CD4-positive, alpha-beta T cell treated with Interleukin-6 at 100 ng/mL for 8 hours (primary cell): ENCODE data around the gene F2RL3.

Source experiments
- DNase-seq: peaks from one replicate; pipeline ENCODE4 v3.0.0-alpha.2; 2020; ENCODE audit warnings: mixed read lengths, low spot score

F2RL3 gene

GRCh38 chr19:16888629-16889365 is at the start of gene F2RL3:
Gene F2RL3 (plus strand): TSS chr19:16888999. CDS start chr19:16889190, 191 bp downstream.
- DNase-seq: no peak

GRCh38 chr19:16841391-16841926 is 47.3 kb upstream of the F2RL3 start:
- DNase-seq: no peak

GRCh38 chr19:16846901-16847300 is 41.9 kb upstream of the F2RL3 start:
- no peak for DNase-seq

DNA sequence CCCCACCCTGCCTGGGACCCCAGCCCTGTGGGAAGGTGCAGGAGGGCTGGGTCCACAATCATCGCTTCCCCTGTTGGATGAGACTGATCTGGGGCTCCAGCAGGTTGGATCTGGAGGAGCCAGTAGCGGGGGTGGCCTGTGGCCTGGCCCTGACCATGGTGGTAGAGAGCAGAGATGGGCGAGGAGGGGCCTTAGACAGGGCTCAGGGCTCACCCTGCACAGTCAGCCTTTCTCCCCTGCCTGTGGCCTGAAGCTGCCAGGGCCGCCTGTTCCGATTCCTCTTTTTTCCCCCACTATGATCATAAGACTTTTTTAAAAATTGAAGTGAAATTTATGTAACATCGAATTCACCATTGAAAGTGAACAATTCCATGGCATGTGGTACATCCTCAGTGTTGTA is 41.4 kb upstream of the F2RL3 start:
- DNase-seq: no peak

- no peak for DNase-seq
These were observed 39.6 kb upstream of the F2RL3 start for GRCh38 chr19:16849168-16849567.

- no peak for DNase-seq
These were observed 38.7 kb upstream of the F2RL3 start for GRCh38 chr19:16850133-16850532.

- DNase-seq: no peak
These were observed 37.6 kb upstream of the F2RL3 start for GRCh38 chr19:16851031-16851712.

DNA sequence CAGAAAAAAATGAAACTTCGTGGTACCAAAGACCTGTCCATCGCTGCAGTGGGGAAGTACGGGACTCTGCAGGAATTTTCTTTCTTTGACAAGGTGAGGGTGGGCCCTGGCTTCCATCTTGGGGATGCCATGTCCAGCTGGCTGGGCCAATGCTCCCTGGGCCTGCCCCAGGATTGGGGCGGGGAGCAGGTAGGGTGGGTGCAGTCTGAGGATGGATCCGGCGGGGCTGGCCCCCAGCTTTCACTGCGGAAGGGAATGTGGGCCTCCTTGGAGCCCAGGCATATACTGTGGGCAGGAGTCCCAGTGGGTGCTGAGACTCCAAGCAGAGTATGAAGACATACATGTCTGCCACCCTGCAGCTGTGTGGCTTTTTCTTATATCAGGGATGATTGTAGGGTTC is 35.7 kb upstream of the F2RL3 start:
- no peak for DNase-seq

DNA sequence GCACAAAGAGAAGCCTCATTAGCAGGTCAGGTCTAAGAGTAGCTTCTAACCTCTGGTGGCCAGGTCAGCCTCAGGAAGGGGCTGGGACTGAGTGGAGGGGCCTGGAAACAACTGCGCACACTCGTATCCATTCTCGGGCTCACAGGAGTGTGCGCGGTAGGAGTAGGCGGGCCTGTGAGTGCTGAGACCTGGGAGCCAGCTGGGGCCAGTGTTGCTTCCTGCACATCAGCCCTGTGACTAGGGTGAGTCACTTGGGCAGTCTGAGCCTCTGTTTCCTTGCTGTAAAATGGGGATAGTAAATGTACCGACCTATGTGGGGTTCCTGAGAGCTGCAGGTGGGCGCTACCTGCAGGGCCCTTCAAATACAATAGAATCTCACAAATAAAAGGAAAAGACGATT is 32.7 kb upstream of the F2RL3 start:
- DNase-seq: no peak

GRCh38 chr19:16859626-16860025 is 29.2 kb upstream of the F2RL3 start:
- DNase-seq: no peak

GRCh38 chr19:16860118-16860517 is 28.7 kb upstream of the F2RL3 start:
- no peak for DNase-seq

DNA sequence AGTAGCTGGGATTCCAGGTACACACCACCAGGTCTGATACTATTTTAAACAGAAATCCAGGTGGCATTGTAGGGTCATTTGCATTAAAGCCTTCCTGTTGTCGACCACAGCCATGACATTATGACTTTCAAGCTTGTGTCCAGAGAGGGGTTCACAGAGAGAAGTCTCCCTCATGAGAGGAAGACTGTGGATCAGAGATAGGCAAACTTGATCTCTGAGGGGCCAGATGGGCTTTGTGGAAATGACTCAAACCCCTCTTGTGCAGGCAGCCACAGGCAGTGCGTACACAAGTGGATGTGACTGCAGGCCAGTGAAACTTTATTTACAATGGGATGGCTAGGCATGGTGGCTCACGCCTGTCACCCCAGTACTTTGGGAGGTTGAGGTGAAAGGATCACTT is 27.8 kb upstream of the F2RL3 start:
- DNase-seq: no peak

GRCh38 chr19:16861834-16862233 is 27.0 kb upstream of the F2RL3 start:
- no peak for DNase-seq

GRCh38 chr19:16862826-16863415 is 25.9 kb upstream of the F2RL3 start:
- DNase-seq: no peak

- no peak for DNase-seq
These were observed 21.6 kb upstream of the F2RL3 start for GRCh38 chr19:16867211-16867610.

GRCh38 chr19:16868423-16869130 is 20.2 kb upstream of the F2RL3 start:
- DNase-seq: no peak

- DNase-seq: no peak
These were observed 19.3 kb upstream of the F2RL3 start for GRCh38 chr19:16869331-16869972.

DNA sequence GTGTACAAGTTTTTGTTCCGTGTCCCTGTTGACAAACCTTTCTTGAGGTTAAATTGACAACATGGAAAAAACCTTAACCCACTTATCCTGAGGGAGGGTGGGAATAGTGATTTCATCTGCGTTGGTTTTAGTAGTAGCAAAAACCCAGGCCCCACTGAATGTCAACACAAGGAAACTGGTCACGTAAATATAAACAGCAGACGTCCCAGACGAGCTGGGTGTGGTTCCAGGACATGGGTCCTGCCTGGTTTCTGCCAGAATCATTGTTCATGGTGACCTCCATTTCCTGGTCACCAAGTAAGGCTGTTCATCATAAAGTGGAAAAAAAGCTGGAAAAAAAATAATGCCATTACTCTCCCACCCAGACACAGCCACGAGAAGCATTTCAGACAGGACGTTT is 16.9 kb upstream of the F2RL3 start:
- DNase-seq: no peak

DNA sequence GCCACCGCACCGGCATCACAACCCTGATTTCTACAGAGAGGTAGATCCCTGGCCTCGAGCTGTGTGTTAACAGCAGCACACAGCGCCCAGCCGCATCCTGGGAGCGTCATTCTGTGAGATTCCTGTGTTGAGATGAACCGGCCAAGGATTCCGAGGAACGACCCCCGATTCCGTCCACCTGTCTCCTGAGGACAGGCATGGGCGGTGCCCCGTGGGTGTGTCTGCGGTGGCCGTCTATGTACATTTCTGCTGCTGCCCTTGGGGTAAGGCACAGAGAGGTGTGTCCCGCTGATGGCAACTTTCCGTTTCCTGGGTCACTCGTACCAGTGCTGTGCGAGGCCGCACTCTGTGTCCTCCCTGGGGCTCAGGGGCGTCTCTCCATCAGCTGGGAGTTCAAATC is 16.1 kb upstream of the F2RL3 start:
- DNase-seq: no peak

GRCh38 chr19:16873594-16873993 is 15.2 kb upstream of the F2RL3 start:
- DNase-seq: no peak

GRCh38 chr19:16874250-16874977 is 14.4 kb upstream of the F2RL3 start:
- no peak for DNase-seq
